VCaP (cell line): Measurements from ENCODE around the gene CNOT2.

ENCODE experiments used
- H3K27ac ChIP-seq: fragments of 450-650 bp; 2 replicates; pipeline ENCODE4 v1.5.1; 2017
- TF ChIP-seq, protein P1 (sequence below): fragments of 450-650 bp; conservative IDR thresholded peaks from 2 replicates; pipeline ENCODE4 v1.5.1; 2017; ENCODE audit warnings: mild to moderate bottlenecking, moderate library complexity

Gene CNOT2

DNA sequence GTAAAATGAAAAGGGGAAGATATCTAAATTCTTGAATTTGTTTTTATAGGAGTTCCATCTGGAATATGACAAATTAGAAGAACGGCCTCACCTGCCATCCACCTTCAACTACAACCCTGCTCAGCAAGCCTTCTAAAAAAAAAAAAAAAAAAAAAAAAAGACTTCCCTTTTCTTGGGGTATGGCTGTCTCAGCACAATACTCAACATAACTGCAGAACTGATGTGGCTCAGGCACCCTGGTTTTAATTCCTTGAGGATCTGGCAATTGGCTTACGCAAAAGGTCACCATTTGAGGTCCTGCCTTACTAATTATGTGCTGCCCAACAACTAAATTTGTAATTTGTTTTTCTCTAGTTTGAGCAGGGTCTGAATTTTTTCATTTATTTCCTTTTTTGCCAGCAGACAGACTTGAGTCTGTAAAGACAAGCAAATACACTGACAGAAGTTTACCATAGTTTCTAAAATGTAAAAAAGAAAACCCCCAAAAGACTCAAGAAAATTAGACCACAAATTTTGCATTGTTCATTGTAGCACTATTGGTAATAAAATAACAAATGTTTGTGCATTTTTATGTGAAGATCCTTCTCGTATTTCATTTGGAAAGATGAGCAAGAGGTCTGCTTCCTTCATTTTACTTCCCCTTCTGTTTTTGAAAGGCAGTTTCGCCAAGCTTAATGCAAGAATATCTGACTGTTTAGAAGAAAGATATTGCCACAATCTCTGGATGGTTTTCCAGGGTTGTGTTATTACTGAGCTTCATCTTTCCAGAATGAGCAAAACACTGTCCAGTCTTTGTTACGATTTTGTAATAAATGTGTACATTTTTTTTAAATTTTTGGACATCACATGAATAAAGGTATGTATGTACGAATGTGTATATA lies 110.8 kb downstream of the CNOT2 start:
- TF ChIP-seq, protein P1, sequence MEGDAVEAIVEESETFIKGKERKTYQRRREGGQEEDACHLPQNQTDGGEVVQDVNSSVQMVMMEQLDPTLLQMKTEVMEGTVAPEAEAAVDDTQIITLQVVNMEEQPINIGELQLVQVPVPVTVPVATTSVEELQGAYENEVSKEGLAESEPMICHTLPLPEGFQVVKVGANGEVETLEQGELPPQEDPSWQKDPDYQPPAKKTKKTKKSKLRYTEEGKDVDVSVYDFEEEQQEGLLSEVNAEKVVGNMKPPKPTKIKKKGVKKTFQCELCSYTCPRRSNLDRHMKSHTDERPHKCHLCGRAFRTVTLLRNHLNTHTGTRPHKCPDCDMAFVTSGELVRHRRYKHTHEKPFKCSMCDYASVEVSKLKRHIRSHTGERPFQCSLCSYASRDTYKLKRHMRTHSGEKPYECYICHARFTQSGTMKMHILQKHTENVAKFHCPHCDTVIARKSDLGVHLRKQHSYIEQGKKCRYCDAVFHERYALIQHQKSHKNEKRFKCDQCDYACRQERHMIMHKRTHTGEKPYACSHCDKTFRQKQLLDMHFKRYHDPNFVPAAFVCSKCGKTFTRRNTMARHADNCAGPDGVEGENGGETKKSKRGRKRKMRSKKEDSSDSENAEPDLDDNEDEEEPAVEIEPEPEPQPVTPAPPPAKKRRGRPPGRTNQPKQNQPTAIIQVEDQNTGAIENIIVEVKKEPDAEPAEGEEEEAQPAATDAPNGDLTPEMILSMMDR, result no peak
- H3K27ac ChIP-seq, result no peak overlapping the region

DNA sequence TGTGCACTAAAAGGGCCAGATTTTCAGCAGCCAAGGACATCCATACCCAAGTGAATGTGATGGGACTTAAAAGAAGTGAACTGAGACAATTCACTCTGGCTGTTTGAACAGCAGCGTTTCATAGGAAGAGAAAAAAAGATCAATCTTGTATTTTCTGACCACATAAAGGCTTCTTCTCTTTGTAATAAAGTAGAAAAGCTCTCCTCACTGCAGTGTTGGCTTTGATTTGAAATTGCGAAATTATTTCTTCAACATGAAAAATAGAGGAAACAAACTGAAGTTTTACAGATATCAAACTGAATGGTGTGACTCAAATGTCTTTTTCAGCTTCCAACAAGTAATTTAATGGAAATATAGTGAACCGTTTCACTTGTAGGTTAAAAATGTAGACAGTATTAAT lies 111.6 kb downstream of the CNOT2 start:
- TF ChIP-seq, protein P1, result no peak
- no peak overlapping the region for H3K27ac ChIP-seq

DNA sequence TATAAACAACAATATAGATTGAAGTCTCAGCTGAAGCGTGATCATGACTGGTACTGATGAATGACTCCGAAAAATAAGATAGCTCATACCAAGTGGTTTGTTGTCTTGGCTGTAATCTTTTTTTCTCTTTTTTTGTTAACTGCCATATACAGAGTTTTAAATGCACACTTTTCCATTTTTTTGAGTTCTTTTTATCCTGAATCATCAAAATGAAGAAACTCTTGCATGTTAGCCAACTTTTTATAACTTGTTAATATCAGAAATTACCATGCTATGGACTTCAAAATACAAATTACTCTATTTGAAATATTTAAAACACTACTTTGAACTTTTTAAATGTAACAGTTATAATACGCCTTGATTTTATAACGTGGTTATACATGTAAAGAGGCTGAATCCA lies 112.7 kb downstream of the CNOT2 start:
- TF ChIP-seq, protein P1, result no peak
- no peak overlapping the region for H3K27ac ChIP-seq

DNA sequence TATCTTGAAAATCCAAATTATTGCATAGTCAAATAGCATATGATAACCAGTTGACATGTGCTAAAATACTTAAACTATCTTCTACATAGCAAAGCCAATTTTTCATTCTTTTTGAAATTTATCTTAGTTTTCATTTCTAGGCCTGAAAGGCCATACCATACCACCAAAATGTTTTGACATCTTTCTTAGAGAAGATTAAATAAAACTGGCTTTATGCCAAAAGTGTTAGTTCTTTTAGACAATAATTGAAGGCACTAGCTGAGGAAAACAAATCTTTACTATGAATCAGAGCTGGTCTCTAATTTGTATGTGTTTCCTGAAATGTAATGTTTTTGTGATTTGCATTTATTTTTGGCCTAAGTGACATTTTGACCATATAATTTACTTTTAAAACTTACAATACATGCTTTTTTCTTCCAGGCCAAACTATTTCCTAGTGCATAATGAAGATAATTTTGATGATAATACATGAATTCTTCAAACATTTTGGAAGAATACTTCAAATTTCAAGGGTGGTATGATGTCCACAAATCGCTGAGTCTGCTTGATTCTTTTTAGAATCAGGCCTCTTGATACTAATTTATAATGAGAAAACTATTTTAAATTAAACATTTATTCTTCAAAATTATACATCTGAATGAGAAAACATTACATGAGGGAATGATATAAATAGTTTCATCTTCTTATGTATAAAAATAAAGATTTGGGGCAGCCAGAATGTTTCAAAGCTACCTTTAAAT lies 116.4 kb downstream of the CNOT2 start:
- TF ChIP-seq, protein P1, result no peak
- no peak overlapping the region for H3K27ac ChIP-seq

DNA sequence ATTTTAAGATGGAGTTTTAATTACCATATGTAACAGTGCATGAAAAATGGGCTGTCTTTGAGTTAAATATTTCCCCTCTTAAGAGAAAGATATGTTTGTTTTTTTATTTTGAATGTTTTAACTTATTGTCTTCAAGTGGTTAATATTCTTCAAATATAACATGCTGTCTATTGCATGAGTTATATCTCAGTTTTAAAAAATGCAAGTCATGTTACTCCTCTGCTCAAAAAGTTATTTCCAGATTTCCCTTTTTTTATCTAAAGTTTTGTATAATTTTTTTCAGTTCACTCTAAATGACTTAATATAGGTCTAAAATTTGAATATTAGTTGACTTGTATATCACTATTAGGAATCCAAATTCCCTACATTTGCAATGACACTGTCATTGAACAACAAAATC lies 117.0 kb downstream of the CNOT2 start:
- H3K27ac ChIP-seq, result no peak overlapping the region

DNA sequence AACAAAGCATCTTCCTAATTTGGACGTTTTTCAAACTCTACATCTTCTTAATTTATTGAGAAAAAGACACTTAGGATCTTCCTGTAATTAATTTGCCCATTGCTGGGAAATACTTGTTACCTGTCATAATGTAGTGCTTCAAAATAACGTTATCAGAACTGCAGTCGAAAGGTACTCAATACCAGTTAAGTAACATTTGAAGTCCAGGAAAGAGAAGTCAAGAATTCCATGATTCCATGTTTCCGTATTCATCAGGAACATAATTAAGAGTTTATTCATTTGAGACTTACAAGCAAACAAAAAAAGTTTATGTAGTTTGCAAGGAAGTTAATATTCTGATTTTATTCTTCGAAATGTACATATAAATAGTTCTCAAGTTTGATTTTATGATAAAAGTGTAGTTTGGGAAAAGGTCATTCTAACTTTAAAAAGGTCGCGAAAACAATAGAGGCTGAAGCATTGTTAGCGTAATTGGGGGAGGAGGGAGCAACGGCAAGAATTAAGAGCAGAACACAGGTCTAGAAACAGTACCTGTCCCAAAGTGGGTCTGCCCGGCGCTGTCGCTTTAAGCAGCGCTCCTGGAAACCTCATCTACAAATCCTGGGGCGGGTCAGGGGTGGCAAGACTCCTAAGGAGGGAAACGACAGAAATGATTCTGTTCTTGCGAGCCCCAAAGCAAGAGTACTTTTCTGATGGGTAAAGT lies 121.6 kb downstream of the CNOT2 start:
- TF ChIP-seq, protein P1, result no peak

More for the DNA sequence above, 117.0 kb downstream of the CNOT2 start:
- TF ChIP-seq, protein P1, result no peak

DNA sequence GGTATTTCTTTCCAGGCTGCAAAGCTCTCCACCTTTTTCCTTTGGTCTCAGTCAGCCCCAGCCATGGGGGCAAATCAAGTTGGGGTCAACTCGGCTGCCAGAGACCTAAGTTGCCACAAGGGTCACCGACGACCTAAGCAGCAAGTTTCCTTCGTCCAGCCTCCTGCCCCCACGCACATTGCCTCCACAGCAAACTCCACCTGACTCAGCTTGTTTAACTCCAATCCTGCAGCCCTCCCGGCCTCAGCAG lies 122.1 kb downstream of the CNOT2 start:
- TF ChIP-seq, protein P1, result no peak
- peak overlapping the region; percentile 45 for H3K27ac ChIP-seq

More for the DNA sequence above, 121.6 kb downstream of the CNOT2 start:
- no peak overlapping the region for H3K27ac ChIP-seq
